COLO829 (cell line): ENCODE data around the gene NRTN.
"Not testable (repeated sequence)": the region's sequence is repeated elsewhere in the genome, so short reads cannot be mapped to it uniquely, and the experiment has no call there.

Source experiments
- DNase-seq: peaks from one replicate; pipeline ENCODE4 v3.0.0; 2012; ENCODE audit warnings: low spot score

The NRTN gene

DNA sequence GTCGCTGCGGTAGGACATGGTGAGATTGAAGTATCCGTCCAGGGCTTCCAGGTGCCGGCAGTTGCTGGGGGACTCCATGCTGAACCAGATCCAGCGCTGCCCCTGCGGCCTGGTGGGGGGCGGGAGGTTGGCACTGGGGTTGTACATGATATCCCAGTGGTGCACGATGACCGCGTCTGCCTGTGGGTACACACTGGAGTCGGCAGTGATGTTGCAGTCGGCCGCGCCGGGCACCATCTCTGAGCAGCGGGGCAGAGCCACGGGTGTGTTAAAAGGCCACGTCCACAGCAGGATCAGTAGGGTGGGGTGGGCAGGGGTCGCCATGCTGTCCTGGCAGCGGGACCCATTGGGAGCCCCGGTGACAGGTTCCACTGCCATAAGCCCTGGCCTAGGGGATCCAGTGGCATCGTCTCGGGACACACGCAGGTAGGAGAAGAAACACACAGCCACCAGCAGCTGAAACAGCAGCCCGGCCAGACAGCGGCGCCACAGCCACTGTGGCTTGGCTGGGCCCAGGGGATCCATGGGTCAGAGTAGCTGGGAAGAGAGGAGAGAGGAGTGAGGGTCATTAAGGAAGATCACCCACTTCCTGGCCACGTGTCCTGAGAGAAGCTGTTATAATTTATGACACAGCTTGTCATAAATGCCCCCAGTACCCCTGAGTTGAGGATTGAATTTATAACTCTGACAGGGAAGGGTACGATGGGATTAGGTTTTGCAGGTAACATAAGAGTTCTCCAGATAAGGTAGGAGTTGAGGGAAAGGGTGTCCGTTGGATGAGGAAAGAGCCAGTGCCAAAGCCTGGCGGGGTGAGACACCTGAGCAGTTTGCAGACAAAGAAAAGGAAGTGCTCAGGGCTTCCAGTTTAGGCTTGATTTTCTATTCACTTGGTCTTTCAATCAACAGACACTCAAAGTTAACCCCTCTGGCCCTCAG lies 62.6 kb downstream of the NRTN start:
- no peak for DNase-seq

DNA sequence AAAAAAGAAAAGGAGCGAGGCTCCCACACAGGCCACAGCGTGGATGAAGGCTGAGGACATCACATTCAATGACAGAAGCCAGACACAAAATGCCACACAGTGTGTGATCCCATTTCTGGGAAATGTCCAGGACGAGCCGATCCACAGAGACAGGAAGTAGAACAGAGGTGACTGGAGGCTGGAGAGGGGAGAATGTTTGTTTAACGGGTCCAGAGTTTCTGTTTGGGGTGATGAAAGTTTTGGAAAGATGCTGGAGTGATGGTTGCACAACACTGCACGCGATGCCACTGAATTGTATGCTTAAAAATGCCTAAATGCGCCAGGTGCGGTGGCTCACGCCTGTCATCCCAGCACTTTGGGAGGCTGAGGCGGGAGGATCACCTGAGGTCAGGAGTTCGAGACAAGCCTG lies 66.1 kb downstream of the NRTN start:
- no peak for DNase-seq

- DNase-seq = no peak
These were observed 68.8 kb downstream of the NRTN start for GRCh38 chr19:5873617-5874199.

DNA sequence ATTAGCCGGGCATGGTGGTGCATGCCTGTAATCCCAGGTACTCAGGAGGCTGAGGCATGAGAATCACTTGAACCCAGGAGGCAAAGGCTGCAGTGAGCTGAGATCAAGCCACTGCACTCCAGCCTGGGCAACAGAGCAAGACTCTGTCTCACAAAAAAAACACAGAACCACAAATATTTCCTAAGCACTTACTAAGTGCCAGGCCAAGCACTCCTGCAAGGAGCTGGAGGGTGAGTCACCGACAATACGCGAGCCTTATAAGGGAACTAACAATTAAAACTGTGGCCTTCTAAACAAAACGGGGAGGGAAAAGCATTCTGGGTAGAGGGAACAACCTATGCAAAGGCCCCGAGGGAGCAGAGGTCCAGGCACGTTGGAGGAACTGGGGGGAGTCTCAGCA lies 69.6 kb downstream of the NRTN start:
- not testable (repeated sequence) for DNase-seq

GRCh38 chr19:5877427-5877826 lies 72.6 kb downstream of the NRTN start:
- DNase-seq = no peak

- DNase-seq = peak; percentile 22
These were observed 73.0 kb downstream of the NRTN start for GRCh38 chr19:5877882-5878281.
